GM12872 (cell line): ENCODE data around the gene NUP214.

ENCODE experiments used
- TF ChIP-seq, protein P1 (sequence below): IDR thresholded peaks from 3 replicates; pipeline ENCODE4 v1.5.1; 2011; ENCODE audit warnings: low read depth, mild to moderate bottlenecking, low read length, moderate library complexity; ENCODE audit not compliant: insufficient read depth

Gene NUP214

DNA sequence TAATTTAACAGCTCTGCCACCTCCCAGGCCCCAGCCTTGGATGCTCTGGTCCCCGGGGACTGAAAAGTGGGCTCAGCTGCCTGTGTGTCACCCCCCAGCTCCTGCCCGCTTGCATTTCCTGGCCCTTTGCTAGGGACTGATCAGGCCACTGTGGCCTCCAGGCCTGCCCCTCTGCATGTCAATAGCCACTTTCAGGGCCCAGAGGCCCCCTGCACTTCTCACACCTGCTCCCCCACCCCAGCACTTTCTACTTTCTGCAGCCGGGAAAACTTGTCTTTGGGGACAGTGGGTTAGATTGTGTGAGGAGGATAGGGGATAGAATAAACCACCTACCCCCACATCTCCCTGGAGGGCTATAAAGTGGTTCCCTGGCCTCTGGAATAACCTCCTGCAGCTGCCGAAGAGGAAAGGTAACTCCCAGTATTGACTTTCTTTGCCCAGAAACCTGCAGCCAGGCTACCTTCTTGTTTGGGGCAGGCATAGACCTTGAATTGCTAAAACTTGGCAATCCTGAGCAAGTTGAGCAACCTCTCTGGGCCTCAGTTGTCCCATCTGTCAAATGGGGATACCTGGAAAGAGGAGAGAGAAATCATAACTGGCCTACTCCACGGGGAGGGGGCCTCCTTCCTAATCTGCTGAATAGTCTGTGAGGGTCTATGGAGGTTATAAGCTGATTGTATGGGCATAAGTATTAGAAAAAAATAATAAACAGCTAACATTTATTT, 21.2 kb upstream of the NUP214 start:
- TF ChIP-seq, protein P1, sequence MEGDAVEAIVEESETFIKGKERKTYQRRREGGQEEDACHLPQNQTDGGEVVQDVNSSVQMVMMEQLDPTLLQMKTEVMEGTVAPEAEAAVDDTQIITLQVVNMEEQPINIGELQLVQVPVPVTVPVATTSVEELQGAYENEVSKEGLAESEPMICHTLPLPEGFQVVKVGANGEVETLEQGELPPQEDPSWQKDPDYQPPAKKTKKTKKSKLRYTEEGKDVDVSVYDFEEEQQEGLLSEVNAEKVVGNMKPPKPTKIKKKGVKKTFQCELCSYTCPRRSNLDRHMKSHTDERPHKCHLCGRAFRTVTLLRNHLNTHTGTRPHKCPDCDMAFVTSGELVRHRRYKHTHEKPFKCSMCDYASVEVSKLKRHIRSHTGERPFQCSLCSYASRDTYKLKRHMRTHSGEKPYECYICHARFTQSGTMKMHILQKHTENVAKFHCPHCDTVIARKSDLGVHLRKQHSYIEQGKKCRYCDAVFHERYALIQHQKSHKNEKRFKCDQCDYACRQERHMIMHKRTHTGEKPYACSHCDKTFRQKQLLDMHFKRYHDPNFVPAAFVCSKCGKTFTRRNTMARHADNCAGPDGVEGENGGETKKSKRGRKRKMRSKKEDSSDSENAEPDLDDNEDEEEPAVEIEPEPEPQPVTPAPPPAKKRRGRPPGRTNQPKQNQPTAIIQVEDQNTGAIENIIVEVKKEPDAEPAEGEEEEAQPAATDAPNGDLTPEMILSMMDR = no peak

DNA sequence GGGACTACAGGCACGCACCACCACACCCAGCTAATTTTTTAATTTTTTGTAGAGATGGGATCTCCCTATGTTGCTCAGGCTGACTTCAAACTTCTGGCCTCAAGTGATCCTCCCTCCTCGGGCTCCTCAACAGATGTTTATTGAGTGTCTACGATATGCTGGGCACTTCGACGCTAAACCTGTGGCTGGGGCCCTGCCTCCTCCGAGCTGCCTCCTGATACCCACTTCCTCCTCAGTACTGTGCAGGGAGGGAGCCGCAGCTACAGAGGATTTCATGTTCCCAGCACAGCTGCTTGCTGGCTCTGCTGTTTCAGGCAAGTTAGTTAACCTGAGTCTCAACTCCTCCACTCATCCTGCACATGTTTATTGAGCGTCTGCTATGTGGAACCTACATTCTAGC, 19.4 kb upstream of the NUP214 start:
- TF ChIP-seq, protein P1 = no peak

DNA sequence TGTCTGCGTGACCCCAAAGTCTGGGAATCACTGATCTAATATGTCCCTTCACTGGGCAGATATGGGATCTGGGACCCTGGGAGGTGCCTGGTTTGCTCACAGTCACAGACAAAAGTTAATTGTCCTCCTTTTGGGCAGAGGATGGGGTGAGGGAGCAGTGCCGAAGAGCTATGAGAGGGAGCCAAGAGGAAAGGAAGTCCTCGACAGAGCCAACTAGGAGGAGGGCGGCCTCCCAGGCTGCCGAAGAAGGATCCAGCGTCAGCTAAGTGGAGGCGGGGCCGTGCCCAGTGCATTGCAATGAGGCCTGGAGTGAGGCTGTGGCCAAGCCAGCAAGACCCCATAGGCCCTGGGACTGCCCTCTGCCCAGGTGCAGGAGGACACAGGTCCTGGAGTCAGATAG, 17.6 kb upstream of the NUP214 start:
- TF ChIP-seq, protein P1 = no peak

DNA sequence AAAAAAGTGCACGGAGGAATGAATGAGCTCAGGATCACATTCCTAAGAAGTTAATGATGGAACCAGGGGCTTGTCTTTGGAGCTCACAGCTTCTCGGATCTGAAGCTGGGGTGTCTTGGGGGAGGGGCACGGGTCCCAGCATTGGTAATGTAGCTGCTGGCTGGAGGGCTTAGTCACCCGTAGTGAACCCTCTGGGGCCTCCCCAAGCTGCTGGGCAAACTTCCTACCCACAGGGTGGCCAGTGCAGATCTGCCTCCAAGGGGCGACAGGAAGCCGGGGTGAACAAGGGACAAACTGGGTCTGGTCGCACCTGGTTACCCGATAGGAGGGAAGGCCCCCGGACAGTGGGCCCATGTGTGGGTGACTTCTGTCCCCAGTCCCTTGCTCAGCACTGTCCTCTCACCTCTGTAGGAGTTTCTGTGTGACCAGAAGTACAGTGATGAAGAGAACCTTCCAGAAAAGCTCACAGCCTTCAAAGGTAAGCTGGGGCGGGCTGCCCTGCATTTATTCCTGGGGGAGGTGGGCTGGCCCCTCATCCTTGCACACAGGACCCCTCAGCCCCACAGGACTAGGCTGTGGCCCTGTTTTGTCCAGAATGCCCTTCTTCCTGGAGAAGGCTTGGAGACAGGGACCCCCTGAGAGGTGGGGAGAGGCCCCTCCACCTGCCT, 14.1 kb upstream of the NUP214 start:
- TF ChIP-seq, protein P1 = no peak

DNA sequence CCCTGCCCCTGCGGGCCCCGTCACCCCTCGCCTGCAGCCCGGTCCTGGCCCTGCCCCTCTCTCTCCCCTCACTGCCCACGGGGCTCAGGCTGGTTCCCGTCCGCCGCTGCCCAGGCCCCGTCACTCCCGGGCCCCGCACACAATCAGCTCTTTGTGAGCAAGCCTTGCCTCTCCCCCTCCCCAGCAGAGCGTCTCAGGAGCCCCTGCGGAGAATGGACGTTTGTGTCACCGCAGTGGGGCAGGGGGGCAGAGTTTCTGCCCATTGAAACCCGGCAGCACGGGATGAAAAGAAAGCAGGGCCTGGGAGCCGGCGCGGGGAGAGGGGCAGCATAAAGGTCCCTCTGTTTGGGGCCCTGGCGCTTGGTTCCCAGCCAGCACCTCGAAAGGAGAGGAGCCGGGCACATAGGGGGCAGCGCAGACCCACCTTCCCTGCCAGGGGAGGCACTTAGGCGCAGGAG, 13.5 kb upstream of the NUP214 start:
- TF ChIP-seq, protein P1 = no peak

DNA sequence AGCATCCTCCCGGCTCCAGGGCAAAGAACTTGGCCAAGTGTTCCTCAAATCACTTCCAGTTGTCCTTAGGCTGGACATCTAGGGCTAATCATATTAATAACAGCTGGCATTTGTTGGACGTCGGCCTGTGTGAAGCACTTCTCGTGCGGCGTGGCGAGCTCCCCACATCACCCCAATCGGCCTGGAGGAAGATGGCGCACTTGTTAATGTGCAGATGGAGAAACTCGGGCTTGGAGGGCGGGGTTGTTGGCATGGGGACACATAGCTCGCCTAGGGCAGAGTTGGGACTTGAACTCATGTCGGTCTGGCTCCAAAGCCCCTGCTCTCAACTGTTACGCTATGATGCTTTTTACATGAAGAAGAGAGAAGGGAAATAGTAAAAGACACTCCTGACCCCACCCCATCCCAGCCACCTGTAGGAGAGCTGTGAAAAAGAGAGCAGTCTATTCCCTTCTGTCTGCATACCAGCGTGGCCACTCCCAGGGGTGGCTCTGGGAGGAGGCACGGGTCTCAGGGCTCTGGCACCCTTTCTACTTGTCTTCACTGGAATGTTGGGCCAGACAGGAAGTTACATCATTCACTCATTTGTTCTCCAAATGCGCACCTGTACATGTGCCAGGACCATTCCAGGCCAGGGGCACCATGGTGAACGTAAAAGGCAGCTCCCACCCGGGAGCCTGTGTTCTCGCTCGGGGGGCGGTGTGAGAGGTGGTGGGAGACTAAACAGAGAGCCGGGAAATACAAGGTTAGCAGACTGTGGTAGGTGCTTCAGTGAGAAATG, 12.8 kb upstream of the NUP214 start:
- TF ChIP-seq, protein P1 = no peak

DNA sequence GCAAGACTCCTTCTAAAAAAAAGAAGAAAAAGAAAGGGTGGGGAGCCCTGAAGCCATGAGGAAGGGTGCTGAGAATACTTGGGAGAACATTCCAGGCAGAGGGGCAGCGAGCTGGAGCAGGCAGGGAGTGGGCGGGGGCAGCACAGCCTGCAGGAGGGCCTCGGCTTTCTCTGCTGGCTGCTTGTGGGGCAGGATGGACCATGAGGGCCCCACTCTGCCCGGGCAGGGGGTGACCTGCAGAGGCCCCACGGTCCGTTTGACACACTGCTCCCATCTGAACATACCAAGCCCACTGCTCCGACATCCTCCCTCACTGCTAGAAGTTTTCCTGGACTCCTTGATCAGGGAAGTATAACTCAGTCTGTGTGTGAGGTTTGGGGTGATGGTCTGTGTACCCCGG, 11.7 kb upstream of the NUP214 start:
- TF ChIP-seq, protein P1 = no peak
